ENCODE data around the gene MAGI1.
"Not testable (repeated sequence)": the region's sequence is repeated elsewhere in the genome, so short reads cannot be mapped to it uniquely, and the experiment has no call there.

MAGI1 gene

GRCh38 chr3:65614585-65614984 is 424.1 kb downstream of the MAGI1 start:
- H3K4me3 ChIP-seq (ENCODE audit: low read length, poor library complexity, severe bottlenecking): no peak overlapping the region
- H3K27me3 ChIP-seq (ENCODE audit: insufficient read depth, low read length, poor library complexity, severe bottlenecking): no peaks in the 10 kb centered on the region
- no peaks in the 10 kb centered on the region for H3F3A ChIP-seq (ENCODE audit: low read depth)
- H3K79me2 ChIP-seq (ENCODE audit: insufficient read depth, low read length): no peaks in the 10 kb centered on the region
- no peak overlapping the region for H2AFZ ChIP-seq (ENCODE audit: low read length)
- H3K4me2 ChIP-seq (ENCODE audit: low read depth, low read length, poor library complexity, severe bottlenecking): no peak overlapping the region
- H3K36me3 ChIP-seq (ENCODE audit: insufficient read depth, low read length): no peaks in the 10 kb centered on the region
- H3K9me2 ChIP-seq (replicated peaks; ENCODE audit: low read depth, low read length): no peaks in the 10 kb centered on the region
- no peaks in the 10 kb centered on the region for H4K20me1 ChIP-seq (ENCODE audit: insufficient read depth, low read length, poor library complexity, severe bottlenecking)
- peaks cover 9% of the 10 kb centered on the region for H3K4me1 ChIP-seq (ENCODE audit: insufficient read depth, low read length, poor library complexity, severe bottlenecking)
- H3K9ac ChIP-seq (ENCODE audit: low read depth, low read length, poor library complexity, severe bottlenecking): no peak overlapping the region
- no peaks in the 10 kb centered on the region for H3K9me3 ChIP-seq (ENCODE audit: insufficient read depth, low read depth, low read length)
- no peak for TF ChIP-seq EZH2phosphoT487 (IDR thresholded peaks at IDR 0.05; ENCODE audit: borderline replicate concordance)
- TF ChIP-seq CTCF (conservative IDR thresholded peaks at IDR 0.05; ENCODE audit: low read length): no peak

- not testable (repeated sequence) for H2AFZ ChIP-seq (ENCODE audit: low read length); H3F3A ChIP-seq (ENCODE audit: low read depth); H3K9me2 ChIP-seq (replicated peaks; ENCODE audit: low read depth, low read length); H3K27me3 ChIP-seq (ENCODE audit: insufficient read depth, low read length, poor library complexity, severe bottlenecking); H3K4me2 ChIP-seq (ENCODE audit: low read depth, low read length, poor library complexity, severe bottlenecking); H3K4me3 ChIP-seq (ENCODE audit: low read length, poor library complexity, severe bottlenecking); H3K9ac ChIP-seq (ENCODE audit: low read depth, low read length, poor library complexity, severe bottlenecking); H4K20me1 ChIP-seq (ENCODE audit: insufficient read depth, low read length, poor library complexity, severe bottlenecking); H3K36me3 ChIP-seq (ENCODE audit: insufficient read depth, low read length); H3K9me3 ChIP-seq (ENCODE audit: insufficient read depth, low read depth, low read length); H3K79me2 ChIP-seq (ENCODE audit: insufficient read depth, low read length)
- peaks cover 14% of the 10 kb centered on the region for H3K4me1 ChIP-seq (ENCODE audit: insufficient read depth, low read length, poor library complexity, severe bottlenecking)
These were observed 430.7 kb downstream of the MAGI1 start for GRCh38 chr3:65607965-65608460.

- H3K79me2 ChIP-seq (ENCODE audit: insufficient read depth, low read length): no peaks in the 10 kb centered on the region
- no peak overlapping the region for H3K9ac ChIP-seq (ENCODE audit: low read depth, low read length, poor library complexity, severe bottlenecking)
- H3K4me3 ChIP-seq (ENCODE audit: low read length, poor library complexity, severe bottlenecking): no peak overlapping the region
- no peaks in the 10 kb centered on the region for H3K36me3 ChIP-seq (ENCODE audit: insufficient read depth, low read length)
- H3K4me1 ChIP-seq (ENCODE audit: insufficient read depth, low read length, poor library complexity, severe bottlenecking): peaks cover 14% of the 10 kb centered on the region
- no peak overlapping the region for H2AFZ ChIP-seq (ENCODE audit: low read length)
- no peaks in the 10 kb centered on the region for H3K27me3 ChIP-seq (ENCODE audit: insufficient read depth, low read length, poor library complexity, severe bottlenecking)
- H3F3A ChIP-seq (ENCODE audit: low read depth): no peaks in the 10 kb centered on the region
- no peaks in the 10 kb centered on the region for H3K9me2 ChIP-seq (replicated peaks; ENCODE audit: low read depth, low read length)
- H4K20me1 ChIP-seq (ENCODE audit: insufficient read depth, low read length, poor library complexity, severe bottlenecking): no peaks in the 10 kb centered on the region
- no peak for TF ChIP-seq CTCF (conservative IDR thresholded peaks at IDR 0.05; ENCODE audit: low read length)
- TF ChIP-seq EZH2phosphoT487 (IDR thresholded peaks at IDR 0.05; ENCODE audit: borderline replicate concordance): no peak
- H3K4me2 ChIP-seq (ENCODE audit: low read depth, low read length, poor library complexity, severe bottlenecking): no peak overlapping the region
- H3K9me3 ChIP-seq (ENCODE audit: insufficient read depth, low read depth, low read length): no peaks in the 10 kb centered on the region
These were observed 431.6 kb downstream of the MAGI1 start for GRCh38 chr3:65607101-65607500.

- Histone ChIP-seq H3K36me3 (ENCODE audit: insufficient read depth, low read length) (no peaks in the 10 kb centered on the region), H3K4me2 (ENCODE audit: low read depth, low read length, poor library complexity, severe bottlenecking) (no peak overlapping the region), H3K4me3 (ENCODE audit: low read length, poor library complexity, severe bottlenecking) (no peak overlapping the region), H2AFZ (ENCODE audit: low read length) (no peak overlapping the region), H3K4me1 (ENCODE audit: insufficient read depth, low read length, poor library complexity, severe bottlenecking) (peaks cover 14% of the 10 kb centered on the region), H3K79me2 (ENCODE audit: insufficient read depth, low read length) (no peaks in the 10 kb centered on the region), H3K9me3 (ENCODE audit: insufficient read depth, low read depth, low read length) (no peaks in the 10 kb centered on the region), H4K20me1 (ENCODE audit: insufficient read depth, low read length, poor library complexity, severe bottlenecking) (no peaks in the 10 kb centered on the region), H3K27me3 (ENCODE audit: insufficient read depth, low read length, poor library complexity, severe bottlenecking) (no peaks in the 10 kb centered on the region), H3F3A (ENCODE audit: low read depth) (no peaks in the 10 kb centered on the region), H3K9ac (ENCODE audit: low read depth, low read length, poor library complexity, severe bottlenecking) (no peak overlapping the region), H3K9me2 (replicated peaks; ENCODE audit: low read depth, low read length) (no peaks in the 10 kb centered on the region)
- TF ChIP-seq EZH2phosphoT487 (IDR thresholded peaks at IDR 0.05; ENCODE audit: borderline replicate concordance) (no peak), CTCF (conservative IDR thresholded peaks at IDR 0.05; ENCODE audit: low read length) (no peak)
These were observed 432.8 kb downstream of the MAGI1 start for GRCh38 chr3:65605876-65606432.

Data from Loucy (cell line).